GM12891 (cell line): ENCODE measurements around the gene CCR2.
"Not testable (repeated sequence)": the region's sequence is repeated elsewhere in the genome, so short reads cannot be mapped to it uniquely, and the experiment has no call there.

ENCODE experiments used
- DNase-seq: peaks from one replicate; pipeline ENCODE4 v3.0.0; 2011; ENCODE audit warnings: low spot score; ENCODE audit not compliant: insufficient read length
- FAIRE-seq: peaks from 2 replicates; lab custom pipeline; 2011; peaks lifted over from hg19 to GRCh38; lab: Jason Lieb, UNC
- PAX5 ChIP-seq: IDR thresholded peaks from 2 replicates; pipeline ENCODE4 v1.6.1; 2011; ENCODE audit warnings: low read length, moderate library complexity, mild to moderate bottlenecking; ENCODE audit not compliant: insufficient read depth, severe bottlenecking
- POLR2A ChIP-seq: IDR thresholded peaks from 2 replicates; pipeline ENCODE4 v1.6.1; 2011; ENCODE audit warnings: low read depth, low read length, control low read depth
- POLR2AphosphoS5 ChIP-seq: IDR thresholded peaks from 2 replicates; pipeline ENCODE4 v1.6.1; 2011; ENCODE audit warnings: low read depth, low read length, control low read depth
- POU2F2 ChIP-seq: IDR thresholded peaks from 2 replicates; pipeline ENCODE4 v1.6.1; 2011; ENCODE audit warnings: low read depth, mild to moderate bottlenecking, control low read depth, low read length, moderate library complexity
- SPI1 ChIP-seq: IDR thresholded peaks from 2 replicates; pipeline ENCODE4 v1.6.1; 2011; ENCODE audit warnings: low read depth, low read length, control low read depth
- TAF1 ChIP-seq: IDR thresholded peaks from 2 replicates; pipeline ENCODE4 v1.6.1; 2011; ENCODE audit warnings: low read depth, low read length, control low read depth

Gene CCR2

DNA sequence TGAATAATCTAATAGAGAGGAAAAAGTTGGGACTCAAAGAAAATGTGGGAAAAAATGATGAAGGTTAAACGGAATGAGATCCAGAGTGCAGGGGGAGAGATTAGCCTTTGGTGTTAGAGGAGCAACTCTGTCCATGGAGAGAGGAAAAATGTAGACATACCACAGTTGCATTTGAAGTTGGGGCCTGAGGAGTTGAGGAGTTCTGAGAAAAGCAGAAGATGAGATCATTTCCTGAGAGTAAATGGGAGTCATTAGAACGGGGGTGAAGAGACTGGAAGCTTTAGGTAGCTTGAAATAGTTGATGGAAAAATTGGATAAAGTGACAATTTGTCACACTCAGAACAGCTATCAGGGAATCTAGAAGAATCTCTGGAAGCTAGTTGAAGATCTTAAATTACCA, 45.6 kb downstream of the CCR2 start:
- TF ChIP-seq POU2F2 (no peak), SPI1 (no peak), TAF1 (no peak), POLR2A (no peak), PAX5 (no peak), POLR2AphosphoS5 (no peak)
- DNase-seq (no peak), FAIRE-seq (no peak)

DNA sequence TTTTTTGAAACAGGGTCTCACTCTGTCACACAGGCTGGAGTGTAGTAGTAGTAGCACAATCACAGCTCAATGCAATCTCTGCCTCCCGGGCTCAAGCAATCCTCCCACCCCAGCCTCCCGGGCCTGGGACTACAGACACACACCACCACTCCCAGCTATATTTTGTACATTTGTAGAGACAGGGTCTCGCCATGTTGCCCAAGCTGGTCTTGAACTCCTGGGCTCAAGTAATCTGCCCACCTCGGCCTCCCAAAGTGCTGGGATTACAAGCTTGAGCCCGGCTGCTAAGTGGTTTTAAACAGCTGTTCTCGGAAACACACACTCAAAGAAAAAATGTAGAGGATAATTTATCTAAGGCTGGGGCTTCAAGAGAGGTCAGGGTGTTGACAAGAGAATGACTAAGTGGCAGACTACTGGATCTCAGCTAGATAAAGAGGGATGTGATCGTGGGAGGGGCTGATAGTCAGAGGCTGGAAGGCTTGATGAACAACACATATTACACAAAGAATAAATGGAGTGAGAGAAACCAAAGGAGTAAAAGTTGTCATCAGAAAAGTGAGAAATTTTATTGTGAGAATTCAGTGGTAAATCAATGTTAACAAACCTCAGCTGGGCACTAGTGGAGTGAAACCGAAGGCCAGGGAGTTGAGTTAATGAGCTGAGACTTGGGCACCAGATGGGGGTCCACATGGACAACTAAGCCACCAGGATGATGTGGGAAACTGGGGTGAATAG, 46.3 kb downstream of the CCR2 start:
- FAIRE-seq, result no peak
- no peak for DNase-seq
- TF ChIP-seq POLR2AphosphoS5, result no peak
- TF ChIP-seq SPI1, result no peak
- no peak for TF ChIP-seq TAF1
- TF ChIP-seq POU2F2, result no peak
- no peak for TF ChIP-seq PAX5
- no peak for TF ChIP-seq POLR2A

DNA sequence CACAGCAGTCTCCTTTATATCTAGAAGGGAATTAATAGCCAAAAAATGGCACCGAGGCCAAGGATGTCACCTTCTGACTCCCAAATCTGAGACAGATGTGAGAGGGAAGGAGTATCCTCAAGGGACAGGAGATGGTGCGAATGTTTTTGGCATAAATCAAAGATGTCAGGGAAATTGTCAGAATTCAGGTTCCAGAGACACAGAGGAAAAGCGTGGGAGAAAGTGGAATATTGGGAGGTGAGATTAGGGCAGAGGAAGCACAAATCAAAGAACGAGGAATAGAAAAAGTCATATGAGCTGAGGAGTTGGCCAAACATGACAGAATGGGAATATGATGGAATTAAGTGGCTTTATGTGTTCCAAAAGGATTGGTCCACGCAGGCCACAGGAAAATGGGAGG, 46.9 kb downstream of the CCR2 start:
- TF ChIP-seq POU2F2, result no peak
- TF ChIP-seq POLR2A, result no peak
- no peak for TF ChIP-seq PAX5
- no peak for TF ChIP-seq TAF1
- TF ChIP-seq SPI1, result no peak
- no peak for TF ChIP-seq POLR2AphosphoS5
- FAIRE-seq (no peak), DNase-seq (no peak)

DNA sequence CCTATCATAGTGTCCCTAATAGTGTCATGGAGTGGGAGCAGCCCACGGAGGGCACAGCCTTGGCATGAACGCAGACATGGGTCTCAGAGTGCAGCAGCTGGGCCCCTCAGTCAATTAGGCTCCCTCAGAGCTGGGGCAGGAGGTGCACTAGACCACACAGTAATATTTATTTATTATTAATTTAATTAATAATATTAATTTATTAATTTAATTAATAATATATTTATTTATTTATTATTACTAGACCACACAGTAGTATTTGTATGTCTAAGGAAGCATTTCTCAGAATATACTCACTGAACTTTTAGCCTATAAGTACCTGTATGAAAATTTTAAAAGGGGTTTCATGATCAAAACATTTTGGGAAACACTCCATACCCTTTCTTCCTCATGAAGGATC, 47.7 kb downstream of the CCR2 start:
- FAIRE-seq, result no peak

DNA sequence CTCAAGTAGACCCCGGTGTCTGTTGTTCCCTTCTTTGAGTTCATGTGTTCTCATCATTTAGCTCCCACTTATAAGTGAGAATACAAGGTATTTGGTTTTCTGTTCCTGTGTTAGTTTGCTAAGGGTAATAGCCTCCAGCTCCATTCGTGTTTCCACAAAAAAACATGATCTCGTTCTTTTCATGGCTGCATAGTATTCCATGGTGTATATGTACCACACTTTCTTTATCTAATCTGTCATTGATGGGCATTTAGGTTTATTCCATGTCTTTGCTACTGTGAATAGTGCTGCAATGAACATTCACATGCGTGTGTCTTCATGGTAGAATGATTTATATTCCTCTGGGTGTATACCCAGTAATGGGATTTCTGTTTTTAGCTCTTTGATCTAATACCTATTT, 49.0 kb downstream of the CCR2 start:
- not testable (repeated sequence) for DNase-seq, FAIRE-seq

More for the DNA sequence above, 47.7 kb downstream of the CCR2 start:
- DNase-seq, result no peak
- TF ChIP-seq POU2F2 (no peak), SPI1 (no peak), POLR2A (no peak), PAX5 (no peak), POLR2AphosphoS5 (no peak), TAF1 (no peak)

DNA sequence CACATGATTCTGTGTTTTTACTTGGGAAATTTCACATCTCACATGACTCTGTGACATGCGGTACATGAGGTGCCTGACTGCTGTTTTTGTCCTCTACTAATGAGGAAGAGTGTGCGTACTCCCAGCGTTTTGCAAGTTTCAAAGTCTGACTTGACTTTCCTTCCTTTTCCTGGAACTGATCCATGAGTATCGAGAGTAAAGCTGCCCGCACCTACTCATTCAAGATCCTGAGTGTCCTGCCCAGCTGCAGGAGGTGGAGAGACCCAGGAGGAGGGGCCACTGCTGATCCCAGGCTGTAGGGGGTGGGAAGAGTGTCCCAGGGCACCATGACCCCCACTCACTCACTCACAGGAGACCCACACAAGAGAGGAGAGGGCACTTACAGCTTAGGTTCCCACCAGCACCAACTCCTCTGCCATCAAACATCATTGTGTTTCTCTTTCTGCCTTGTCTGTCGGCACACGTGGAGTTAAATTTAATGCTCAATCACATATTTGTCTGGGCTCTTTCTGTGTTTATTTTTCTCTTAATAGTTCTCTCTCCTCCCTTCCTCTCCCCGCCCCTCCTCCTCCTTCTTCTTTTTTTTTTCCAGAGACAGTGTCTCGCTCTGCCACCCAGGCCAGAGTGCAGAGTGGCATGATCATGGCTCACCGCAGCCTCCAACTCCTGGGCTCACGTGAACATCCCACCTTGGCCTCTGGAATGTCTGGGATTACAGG, 51.5 kb downstream of the CCR2 start:
- DNase-seq, result no peak
- TF ChIP-seq POLR2AphosphoS5 (no peak), POU2F2 (no peak), PAX5 (no peak), SPI1 (no peak), TAF1 (no peak), POLR2A (no peak)
- FAIRE-seq, result no peak

DNA sequence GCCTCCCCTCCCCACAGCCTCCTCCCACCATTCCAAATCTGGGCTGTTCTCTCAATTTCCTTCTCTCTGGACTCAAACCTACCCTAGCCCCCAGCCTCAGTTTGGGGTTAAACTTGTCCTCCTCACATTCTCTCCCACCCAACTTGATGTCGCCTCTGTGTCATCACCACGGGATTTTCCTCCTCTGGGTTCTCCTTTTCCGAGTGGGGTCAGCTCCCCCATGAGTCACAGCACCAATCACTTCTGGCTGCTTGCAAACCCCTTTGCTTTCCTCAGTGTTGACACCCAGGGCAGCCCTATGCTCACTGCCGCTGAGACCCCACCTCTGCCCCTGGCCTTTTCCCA, 52.5 kb downstream of the CCR2 start:
- DNase-seq (no peak), FAIRE-seq (no peak)
- no peak for TF ChIP-seq TAF1
- TF ChIP-seq POLR2A, result no peak
- TF ChIP-seq PAX5, result no peak
- TF ChIP-seq POLR2AphosphoS5, result no peak
- no peak for TF ChIP-seq POU2F2
- no peak for TF ChIP-seq SPI1

DNA sequence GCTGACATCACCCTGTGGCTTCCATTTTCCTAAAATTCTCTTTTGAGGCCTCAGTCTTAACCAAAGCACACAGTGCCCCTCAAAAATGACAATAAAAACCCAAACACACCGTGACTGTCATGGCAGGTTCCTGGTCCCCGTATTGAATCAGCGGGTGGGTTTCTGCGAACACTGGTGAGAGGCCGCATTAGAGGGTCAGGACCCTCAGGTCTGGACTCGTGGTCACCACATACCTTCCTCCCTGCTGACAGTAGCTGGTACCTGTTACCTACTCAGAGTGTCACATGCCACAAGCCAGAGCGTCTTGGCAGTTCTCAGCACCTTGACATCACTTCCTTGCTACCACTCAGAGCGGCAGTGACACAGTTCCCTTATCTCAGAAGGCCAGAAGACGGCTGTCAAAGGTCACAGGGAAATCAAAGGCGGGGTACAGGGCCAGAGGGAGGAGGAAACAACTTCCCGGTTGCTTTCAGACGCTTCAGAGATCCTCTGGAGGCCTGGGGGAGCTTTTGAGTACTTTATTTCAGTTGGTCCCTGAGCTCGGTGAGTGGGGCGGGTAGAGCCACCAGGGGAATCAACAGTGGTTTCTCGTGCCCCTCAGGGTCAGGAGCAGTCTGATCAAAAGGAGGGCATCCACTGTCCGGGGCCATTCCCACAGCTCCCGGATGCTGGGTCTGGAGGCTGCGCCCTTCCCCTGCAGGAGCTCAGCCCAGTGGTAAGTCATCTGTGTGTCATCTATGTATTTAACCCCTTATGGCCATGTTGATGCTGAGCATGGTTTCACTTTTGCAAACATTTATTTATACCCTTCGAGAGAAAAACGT, 53.1 kb downstream of the CCR2 start, which contains the start of the genes CCR5AS and CCRL2:
CCR5AS (minus strand) TSS at position 279 of the 824 bp plus-strand sequence.
CCRL2 (plus strand) TSS at position 472 of the 824 bp plus-strand sequence. CDS start 821 bp downstream, outside the sequence.
- peak; percentile 49 for DNase-seq
- TF ChIP-seq TAF1 (no peak), POLR2AphosphoS5 (no peak), PAX5 (no peak), POLR2A (no peak), POU2F2 (no peak), SPI1 (peak; percentile 60)
- FAIRE-seq, result peak; percentile 62

DNA sequence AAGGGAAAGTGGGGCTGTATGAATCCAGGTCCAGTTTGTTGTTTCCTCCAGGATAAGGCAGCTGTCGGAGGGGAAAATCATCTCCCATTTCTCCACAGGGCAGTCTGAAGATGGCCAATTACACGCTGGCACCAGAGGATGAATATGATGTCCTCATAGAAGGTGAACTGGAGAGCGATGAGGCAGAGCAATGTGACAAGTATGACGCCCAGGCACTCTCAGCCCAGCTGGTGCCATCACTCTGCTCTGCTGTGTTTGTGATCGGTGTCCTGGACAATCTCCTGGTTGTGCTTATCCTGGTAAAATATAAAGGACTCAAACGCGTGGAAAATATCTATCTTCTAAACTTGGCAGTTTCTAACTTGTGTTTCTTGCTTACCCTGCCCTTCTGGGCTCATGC, 54.1 kb downstream of the CCR2 start:
- TF ChIP-seq SPI1 (no peak), TAF1 (no peak), POLR2AphosphoS5 (no peak), PAX5 (no peak), POLR2A (no peak), POU2F2 (no peak)
- DNase-seq (no peak), FAIRE-seq (no peak)
